ENCODE results near the gene RASEF.
"Not testable (repeated sequence)": the region's sequence is repeated elsewhere in the genome, so short reads cannot be mapped to it uniquely, and the experiment has no call there.

Gene RASEF

DNA sequence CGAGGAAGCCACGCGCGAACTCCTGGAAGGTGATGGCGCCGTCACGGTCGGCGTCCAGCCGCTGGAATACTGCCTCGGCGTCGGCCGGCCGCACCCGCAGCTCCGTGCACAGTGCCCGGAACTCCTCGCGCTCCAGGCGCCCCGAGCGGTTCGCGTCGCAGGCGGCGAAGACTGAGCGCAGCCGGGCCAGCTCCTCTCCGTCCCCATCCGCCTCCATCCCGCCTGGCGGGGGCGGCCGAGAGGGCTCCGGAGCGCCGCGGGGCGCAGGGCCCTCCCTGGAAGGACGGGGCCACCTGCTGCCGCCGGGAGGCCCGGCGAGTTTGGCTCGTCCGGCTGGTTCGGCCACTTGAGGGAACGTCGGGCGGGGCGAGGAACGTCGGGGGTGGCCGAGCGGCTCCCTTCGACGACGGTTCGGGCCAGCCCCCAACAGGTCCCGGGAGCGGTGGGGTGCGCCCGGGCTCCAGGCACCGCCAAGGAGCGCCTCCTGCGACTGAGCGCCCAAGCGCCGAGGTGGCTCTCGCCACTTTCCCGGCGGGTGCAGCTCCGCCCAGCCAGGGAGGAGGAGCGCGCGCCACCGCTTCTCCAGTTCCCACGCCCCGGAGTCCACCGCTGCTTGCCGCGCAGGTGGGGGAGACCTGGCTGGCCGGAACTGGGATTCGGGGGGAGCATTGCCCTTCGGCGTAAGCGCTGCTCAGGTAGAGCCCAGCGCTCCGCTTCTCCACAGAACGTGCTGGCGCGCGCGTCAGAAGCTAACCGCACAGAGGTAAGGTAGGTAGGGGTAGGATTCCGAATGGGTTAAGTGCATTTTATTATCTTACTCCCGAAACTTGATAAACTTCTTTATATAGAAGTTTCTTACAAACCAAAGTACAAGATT lies at the start of gene RASEF:
RASEF (minus strand) TSS at position 492 of the 877 bp plus-strand sequence; CDS start at position 217, 275 bp downstream.
- DNase-seq: no peak

- DNase-seq: no peak
These were observed 48.2 kb upstream of the RASEF start for GRCh38 chr9:83111169-83111568.

DNA sequence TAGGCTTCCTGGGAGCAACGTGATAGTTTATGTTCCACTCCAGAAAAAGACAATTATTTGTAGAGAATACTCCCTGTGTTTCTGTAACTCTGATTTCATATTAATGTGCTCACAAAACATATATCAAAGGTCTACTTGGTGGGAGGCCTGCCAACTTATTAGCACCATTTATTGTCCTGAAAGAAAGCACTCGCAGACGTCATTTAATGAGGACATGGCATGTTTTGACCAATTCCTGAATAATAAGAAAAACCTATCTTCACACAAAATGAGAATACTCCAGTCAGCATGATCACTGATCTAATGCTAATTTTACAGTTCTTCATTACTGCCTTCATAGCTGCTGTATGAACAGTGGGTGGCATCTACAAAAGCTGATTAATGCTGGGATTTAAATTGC lies 46.4 kb upstream of the RASEF start:
- no peak for DNase-seq

- no peak for DNase-seq
These were observed 45.3 kb upstream of the RASEF start for GRCh38 chr9:83108208-83108607.

- no peak for DNase-seq
These were observed 43.8 kb upstream of the RASEF start for GRCh38 chr9:83106772-83107171.

DNA sequence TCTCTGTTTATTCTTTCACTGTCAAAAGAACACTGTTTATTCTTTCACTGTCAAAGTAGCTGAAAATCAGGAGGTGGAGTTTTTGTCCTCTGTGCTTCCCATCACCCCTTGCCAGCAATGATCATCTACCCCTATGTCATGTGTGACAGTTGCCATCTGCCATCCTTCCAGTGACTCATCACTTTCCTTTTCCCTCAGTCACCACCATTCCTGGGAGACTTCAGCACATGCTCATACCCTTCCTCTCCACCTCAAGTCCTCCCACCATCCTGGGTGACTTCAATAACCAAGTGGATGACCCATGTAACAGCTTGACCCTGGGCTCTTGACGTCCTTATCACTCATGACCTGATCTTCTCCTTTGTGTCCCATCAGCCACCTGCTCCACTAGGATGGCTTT lies 43.3 kb upstream of the RASEF start:
- no peak for DNase-seq

- no peak for DNase-seq
These were observed 34.7 kb upstream of the RASEF start for GRCh38 chr9:83097633-83098032.

DNA sequence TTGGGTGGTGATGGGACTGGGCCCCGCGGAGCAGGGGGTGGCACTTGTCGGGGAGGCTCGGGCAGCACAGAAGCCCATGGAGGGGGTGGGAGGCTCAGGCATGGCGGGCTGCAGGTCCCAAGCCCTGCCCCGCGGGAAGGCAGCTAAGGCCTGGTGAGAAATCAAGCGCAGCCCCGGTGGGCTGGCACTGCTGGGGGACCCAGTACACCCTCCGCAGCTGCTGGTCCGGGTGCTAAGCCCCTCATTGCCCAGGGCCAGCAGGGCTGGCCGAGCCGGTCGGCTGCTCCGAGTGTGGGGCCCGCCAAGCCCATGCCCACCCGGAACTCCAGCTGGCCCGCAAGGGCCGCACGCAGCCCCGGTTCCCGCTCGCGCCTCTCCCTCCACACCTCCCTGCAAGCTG lies 30.4 kb upstream of the RASEF start:
- not testable (repeated sequence) for DNase-seq

GRCh38 chr9:83081846-83082245 lies 18.9 kb upstream of the RASEF start:
- no peak for DNase-seq

GRCh38 chr9:83081010-83081409 lies 18.1 kb upstream of the RASEF start:
- DNase-seq: no peak

GRCh38 chr9:83075932-83076331 lies 13.0 kb upstream of the RASEF start:
- not testable (repeated sequence) for DNase-seq

GRCh38 chr9:83072498-83072897 lies 9.6 kb upstream of the RASEF start:
- DNase-seq: not testable (repeated sequence)

- DNase-seq: no peak
These were observed 8.7 kb upstream of the RASEF start for GRCh38 chr9:83071626-83072025.

- no peak for DNase-seq
These were observed 7.3 kb upstream of the RASEF start for GRCh38 chr9:83070261-83070660.

- no peak for DNase-seq
These were observed 6.7 kb upstream of the RASEF start for GRCh38 chr9:83069651-83070050.

- DNase-seq: no peak
These were observed 5.5 kb upstream of the RASEF start for GRCh38 chr9:83068414-83068813.

DNA sequence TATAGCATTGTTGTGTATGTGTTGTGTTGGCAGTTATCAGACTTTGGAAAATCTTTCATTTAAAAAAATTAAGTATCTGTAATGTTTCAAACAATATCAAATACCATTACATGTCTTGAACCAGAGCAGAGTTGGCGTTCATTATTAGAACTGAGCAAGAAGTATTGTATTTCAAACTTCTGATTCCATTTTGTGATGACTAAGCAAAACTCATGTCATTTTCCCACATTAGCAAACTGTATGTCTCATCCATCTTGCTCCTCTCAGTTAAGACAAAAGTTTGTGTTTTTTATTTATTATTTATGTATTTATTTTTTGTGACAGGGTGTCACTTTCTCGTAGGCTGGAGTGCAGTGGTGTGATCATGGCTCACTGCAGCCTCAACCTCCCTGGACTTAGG lies 4.6 kb upstream of the RASEF start:
- no peak for DNase-seq

DNA sequence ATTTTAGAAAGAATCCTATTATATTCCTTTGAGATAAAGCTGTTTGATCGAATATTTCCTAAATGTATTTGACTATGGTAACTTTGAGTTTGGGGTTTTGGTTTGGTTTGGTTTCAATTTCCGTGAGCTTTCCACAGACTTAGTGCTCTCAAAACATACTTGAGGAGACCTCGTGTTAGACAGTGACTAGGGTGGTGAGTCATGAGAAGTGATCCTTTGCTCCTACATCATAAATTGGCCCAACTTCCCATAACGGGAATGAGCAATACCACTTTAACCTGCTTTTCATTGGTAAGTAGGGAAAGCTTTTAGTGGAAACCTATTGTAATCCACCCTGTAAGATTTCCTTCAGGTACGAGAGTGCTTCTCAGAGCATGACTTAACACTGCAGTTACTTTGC lies 3.8 kb upstream of the RASEF start:
- peak; percentile 11 for DNase-seq

DNA sequence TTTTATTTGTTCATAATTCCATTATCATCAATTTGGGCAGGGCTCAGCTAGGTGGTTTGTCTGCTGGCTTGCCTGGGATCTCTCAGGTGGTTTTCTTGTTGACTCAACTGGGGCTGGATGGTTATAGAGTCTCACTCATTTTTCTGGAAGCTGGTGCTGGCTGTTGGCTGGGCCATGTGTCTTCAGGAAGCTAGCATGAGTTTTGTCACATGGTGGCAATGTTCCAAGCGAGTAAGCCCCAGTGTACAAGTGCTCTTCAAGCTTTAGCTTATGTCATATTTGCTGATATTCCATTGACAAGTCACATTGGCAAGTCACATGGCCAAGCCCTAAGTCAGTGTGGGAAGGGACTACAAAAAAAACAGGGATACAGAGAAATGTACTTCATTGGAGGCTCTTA lies 2.3 kb upstream of the RASEF start:
- DNase-seq: no peak

- DNase-seq: no peak
These were observed 822 bp downstream of the RASEF start for GRCh38 chr9:83061990-83062650.

DNA sequence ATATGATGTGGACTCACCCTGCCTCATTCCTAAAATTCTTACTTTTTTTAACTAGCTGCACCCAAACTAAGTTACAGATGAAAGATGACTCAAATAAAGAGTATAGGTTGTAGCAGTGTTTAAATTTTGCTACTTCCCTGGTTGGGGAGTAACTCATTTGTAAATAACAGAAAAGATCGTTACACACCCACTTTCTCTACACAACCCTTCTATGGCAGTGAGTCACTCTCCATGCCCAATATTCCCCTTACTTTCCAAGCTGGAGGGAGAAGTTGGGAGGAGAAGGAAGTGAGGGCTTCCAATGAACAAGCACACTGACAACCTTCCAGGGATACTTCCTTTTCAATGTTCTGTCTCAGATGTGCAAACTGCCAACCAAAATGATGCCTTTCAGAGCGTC lies 1.9 kb downstream of the RASEF start:
- DNase-seq: no peak

DNA sequence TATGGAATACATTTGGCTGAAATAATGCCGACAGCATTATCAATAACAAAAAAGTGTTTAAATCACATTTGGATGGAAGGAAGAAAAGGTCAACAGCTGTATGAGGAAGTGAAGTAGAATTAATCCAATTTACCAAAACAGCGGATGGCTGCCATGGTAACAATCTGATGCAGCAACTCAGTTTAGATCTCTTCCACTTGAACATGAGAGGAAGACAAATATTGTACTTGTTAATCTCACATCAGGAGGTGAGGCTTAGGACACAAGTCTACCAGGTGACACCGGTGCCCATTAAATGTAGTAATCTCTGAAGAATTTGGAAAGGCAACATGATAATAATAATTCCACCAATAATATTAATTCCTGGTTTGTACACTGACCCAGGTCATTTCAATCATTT lies 2.4 kb downstream of the RASEF start:
- DNase-seq: peak; percentile 2

DNA sequence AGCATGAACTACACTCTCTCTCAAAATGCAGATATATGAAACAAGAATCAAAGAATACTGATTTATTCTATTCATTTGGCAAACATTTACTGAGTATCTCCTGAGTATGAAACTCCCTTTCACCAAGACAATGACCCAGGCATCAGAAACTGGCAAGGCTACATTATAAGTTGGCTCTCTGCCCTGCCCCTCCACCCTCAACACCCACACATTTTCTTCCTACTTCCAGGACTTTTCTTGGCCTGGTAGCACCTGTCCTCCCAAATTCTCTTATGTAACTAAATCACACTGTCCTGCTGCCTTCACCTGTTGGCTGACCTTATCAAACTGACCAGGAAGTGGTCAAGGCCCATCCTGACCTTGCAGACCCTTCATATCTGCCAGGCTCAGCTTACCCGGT lies 3.5 kb downstream of the RASEF start:
- DNase-seq: no peak

DNA sequence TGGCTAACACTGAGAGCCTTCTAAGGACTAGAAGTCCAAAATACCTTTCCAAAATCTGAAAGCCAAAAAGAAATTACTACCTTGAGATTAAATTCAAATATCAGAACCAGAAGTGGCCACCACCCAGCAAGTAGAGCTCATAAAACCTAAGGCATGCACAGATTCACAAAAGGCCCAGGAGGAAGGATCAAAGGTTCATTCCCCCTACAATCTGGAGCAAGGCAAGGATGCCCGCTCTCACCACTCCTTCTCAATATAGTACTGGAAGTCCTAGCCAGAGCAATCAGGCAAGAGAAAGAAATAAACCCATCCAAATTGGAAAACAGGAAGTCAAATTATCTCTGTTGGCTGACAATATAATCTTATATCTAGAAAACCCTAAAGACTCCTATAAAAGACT lies 6.0 kb downstream of the RASEF start:
- DNase-seq: no peak

- DNase-seq: no peak
These were observed 6.8 kb downstream of the RASEF start for GRCh38 chr9:83056174-83056573.

Data from OCI-M1 (cell line).